GM21367 (cell line): ENCODE measurements around the gene FOXD1.
A peak's percentile ranks its signal among the peaks of the same experiment; 100 is the strongest.
"Not testable (repeated sequence)": the region's sequence is repeated elsewhere in the genome, so short reads cannot be mapped to it uniquely, and the experiment has no call there.

Experiments used
- ATAC-seq: cut with Tn5 transposase; IDR thresholded peaks from one replicate; pipeline ENCODE4 v1.9.1; 2021; ENCODE audit not compliant: unreplicated experiment

Gene FOXD1

GRCh38 chr5:73464016-73464745 lies 15.6 kb upstream of the FOXD1 start:
- ATAC-seq: no peak

- ATAC-seq: no peak
Measured at GRCh38 chr5:73460133-73460532, 11.6 kb upstream of the FOXD1 start.

- ATAC-seq: no peak
Measured at GRCh38 chr5:73459366-73459765, 10.8 kb upstream of the FOXD1 start.

- ATAC-seq: not testable (repeated sequence)
Measured at GRCh38 chr5:73456462-73456861, 7.9 kb upstream of the FOXD1 start.

GRCh38 chr5:73454379-73455036 lies 5.9 kb upstream of the FOXD1 start:
- ATAC-seq: peak; percentile 78

GRCh38 chr5:73452215-73452614 lies 3.6 kb upstream of the FOXD1 start:
- no peak for ATAC-seq

- no peak for ATAC-seq
Measured at GRCh38 chr5:73451224-73452130, 2.9 kb upstream of the FOXD1 start.

GRCh38 chr5:73450672-73451223 lies 2.2 kb upstream of the FOXD1 start:
- ATAC-seq: no peak

- no peak for ATAC-seq
Measured at GRCh38 chr5:73450137-73450536, 1.6 kb upstream of the FOXD1 start.

- no peak for ATAC-seq
Measured at GRCh38 chr5:73447530-73448462, 781 bp downstream of the FOXD1 start.

- no peak for ATAC-seq
Measured at GRCh38 chr5:73446631-73447529, 1.7 kb downstream of the FOXD1 start.

GRCh38 chr5:73445665-73446630 lies 2.6 kb downstream of the FOXD1 start:
- ATAC-seq: no peak

GRCh38 chr5:73444499-73445438 lies 3.8 kb downstream of the FOXD1 start:
- ATAC-seq: no peak

- no peak for ATAC-seq
Measured at GRCh38 chr5:73443829-73444498, 4.6 kb downstream of the FOXD1 start.

GRCh38 chr5:73442996-73443627 lies 5.5 kb downstream of the FOXD1 start:
- ATAC-seq: no peak

- ATAC-seq: no peak
Measured at GRCh38 chr5:73442231-73442811, 6.3 kb downstream of the FOXD1 start.
